H1 (cell line): ENCODE data around the gene MRPS2.

Experiments
- CREB1 ChIP-seq: IDR thresholded peaks from 2 replicates; pipeline ENCODE4 v1.6.1; 2012; ENCODE audit warnings: inconsistent platforms
- EP300 ChIP-seq, 2 experiments: IDR thresholded peaks; 1 replicate in 1 of 2; 2 replicates in 1 of 2; pipeline ENCODE4 v1.6.1; 2011 to 2012; ENCODE audit warnings: low read depth in 2 of 2, low read length in 2 of 2, mild to moderate bottlenecking in 2 of 2, borderline replicate concordance in 1 of 2, inconsistent platforms in 1 of 2, moderate library complexity in 1 of 2
- EZH2 ChIP-seq: fragments of 200-600 bp; sonication (generic); IDR thresholded peaks from 2 replicates; pipeline ENCODE4 v1.7.1; 2012; ENCODE audit warnings: low read depth, mild to moderate bottlenecking, moderate library complexity, low read length, inconsistent platforms; ENCODE audit not compliant: severe bottlenecking
- FOSL1 ChIP-seq: IDR thresholded peaks from 2 replicates; pipeline ENCODE4 v1.6.1; 2011; ENCODE audit warnings: mild to moderate bottlenecking, low read depth, low read length, moderate library complexity; ENCODE audit not compliant: insufficient read depth
- KDM5A ChIP-seq: fragments of 200-600 bp; IDR thresholded peaks from 2 replicates; pipeline ENCODE4 v1.7.1; 2012; ENCODE audit warnings: mild to moderate bottlenecking, low read length, inconsistent platforms, mixed read lengths
- MAX ChIP-seq: IDR thresholded peaks from 2 replicates; pipeline ENCODE4 v1.6.1; 2012; ENCODE audit warnings: inconsistent platforms
- POLR2A ChIP-seq, 2 experiments: IDR thresholded peaks; 1 replicate in 1 of 2; 2 replicates in 1 of 2; pipeline ENCODE4 v1.6.1; 2011; ENCODE audit warnings: low read depth in 2 of 2, low read length in 2 of 2, mild to moderate bottlenecking in 2 of 2; ENCODE audit errors: control extremely low read depth in 1 of 2
- POLR2AphosphoS5 ChIP-seq: IDR thresholded peaks from 2 replicates; pipeline ENCODE4 v1.6.1; 2011; ENCODE audit warnings: low read depth, low read length
- POU5F1 ChIP-seq: IDR thresholded peaks from 2 replicates; pipeline ENCODE4 v1.6.1; 2011; ENCODE audit warnings: low read depth, mild to moderate bottlenecking, low read length, moderate library complexity
- RBBP5 ChIP-seq: IDR thresholded peaks from 2 replicates; pipeline ENCODE4 v1.7.1; 2012; ENCODE audit warnings: low read depth, mild to moderate bottlenecking, inconsistent platforms, low read length, moderate library complexity, borderline replicate concordance
- SRF ChIP-seq: IDR thresholded peaks from 2 replicates; pipeline ENCODE4 v1.6.1; 2011; ENCODE audit warnings: mild to moderate bottlenecking, low read depth, low read length, moderate library complexity
- TAF1 ChIP-seq: IDR thresholded peaks from 2 replicates; pipeline ENCODE4 v1.6.1; 2011; ENCODE audit warnings: mild to moderate bottlenecking, low read depth, low read length

- no peak for TF ChIP-seq CREB1
- TF ChIP-seq FOSL1: no peak
- TF ChIP-seq POU5F1: no peak
- no peak for TF ChIP-seq TAF1
- no peak for TF ChIP-seq RBBP5
- no peak for TF ChIP-seq EP300 (IDR thresholded peaks at IDR 0.05; ENCODE audit: borderline replicate concordance in 1 of 2, low read depth in 2 of 2, low read length in 2 of 2)
- no peak for TF ChIP-seq POLR2AphosphoS5
- TF ChIP-seq KDM5A: no peak
- no peak for TF ChIP-seq POLR2A (IDR thresholded peaks at IDR 0.05; ENCODE audit: control extremely low read depth in 1 of 2, low read depth in 2 of 2, low read length in 2 of 2)
- TF ChIP-seq EZH2: no peak
- no peak for TF ChIP-seq MAX
- TF ChIP-seq SRF: no peak
Observed at GRCh38 chr9:135502873-135503321, 2.4 kb downstream of the MRPS2 start.
